ENCODE measurements around the gene CATSPERD.

The CATSPERD gene

DNA sequence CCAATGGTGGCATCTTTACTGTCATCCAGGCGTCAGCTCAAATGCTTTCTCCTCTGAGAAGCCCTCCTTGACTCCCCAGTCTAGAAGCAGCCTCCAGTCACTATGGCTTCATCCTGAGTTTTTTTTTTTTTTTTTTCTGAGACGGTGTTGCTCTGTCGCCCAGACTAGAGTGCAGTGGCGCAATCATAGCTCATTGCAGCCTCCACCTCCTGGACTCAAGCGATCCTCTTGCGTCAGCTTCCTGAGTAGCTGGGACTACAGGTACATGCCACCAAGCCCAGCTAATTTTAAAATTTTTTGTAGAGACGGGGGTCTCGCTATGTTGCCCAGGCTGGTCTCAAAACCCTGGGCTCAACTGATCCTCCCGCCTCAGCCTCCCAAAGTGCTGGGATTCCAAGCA lies 88.6 kb downstream of the CATSPERD start:
- TF ChIP-seq, protein P1, sequence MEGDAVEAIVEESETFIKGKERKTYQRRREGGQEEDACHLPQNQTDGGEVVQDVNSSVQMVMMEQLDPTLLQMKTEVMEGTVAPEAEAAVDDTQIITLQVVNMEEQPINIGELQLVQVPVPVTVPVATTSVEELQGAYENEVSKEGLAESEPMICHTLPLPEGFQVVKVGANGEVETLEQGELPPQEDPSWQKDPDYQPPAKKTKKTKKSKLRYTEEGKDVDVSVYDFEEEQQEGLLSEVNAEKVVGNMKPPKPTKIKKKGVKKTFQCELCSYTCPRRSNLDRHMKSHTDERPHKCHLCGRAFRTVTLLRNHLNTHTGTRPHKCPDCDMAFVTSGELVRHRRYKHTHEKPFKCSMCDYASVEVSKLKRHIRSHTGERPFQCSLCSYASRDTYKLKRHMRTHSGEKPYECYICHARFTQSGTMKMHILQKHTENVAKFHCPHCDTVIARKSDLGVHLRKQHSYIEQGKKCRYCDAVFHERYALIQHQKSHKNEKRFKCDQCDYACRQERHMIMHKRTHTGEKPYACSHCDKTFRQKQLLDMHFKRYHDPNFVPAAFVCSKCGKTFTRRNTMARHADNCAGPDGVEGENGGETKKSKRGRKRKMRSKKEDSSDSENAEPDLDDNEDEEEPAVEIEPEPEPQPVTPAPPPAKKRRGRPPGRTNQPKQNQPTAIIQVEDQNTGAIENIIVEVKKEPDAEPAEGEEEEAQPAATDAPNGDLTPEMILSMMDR (IDR thresholded peaks at IDR 0.05), result no peak
- H3K36me3 ChIP-seq, result no peaks in the 10 kb centered on the region
- H3K27ac ChIP-seq, result no peak overlapping the region
- H3K9me3 ChIP-seq, result no peaks in the 10 kb centered on the region
- peaks cover 12 to 30% of the 10 kb centered on the region in 2 experiments for H3K4me1 ChIP-seq (ENCODE audit: control insufficient read depth in 1 of 2, insufficient read depth in 1 of 2, low read depth in 1 of 2, low read length in 1 of 2)
- no peak overlapping the region for H3K4me3 ChIP-seq (ENCODE audit: low read depth in 1 of 2, low read length in 1 of 2)
- peaks cover 32% of the 10 kb centered on the region for H3K27me3 ChIP-seq

DNA sequence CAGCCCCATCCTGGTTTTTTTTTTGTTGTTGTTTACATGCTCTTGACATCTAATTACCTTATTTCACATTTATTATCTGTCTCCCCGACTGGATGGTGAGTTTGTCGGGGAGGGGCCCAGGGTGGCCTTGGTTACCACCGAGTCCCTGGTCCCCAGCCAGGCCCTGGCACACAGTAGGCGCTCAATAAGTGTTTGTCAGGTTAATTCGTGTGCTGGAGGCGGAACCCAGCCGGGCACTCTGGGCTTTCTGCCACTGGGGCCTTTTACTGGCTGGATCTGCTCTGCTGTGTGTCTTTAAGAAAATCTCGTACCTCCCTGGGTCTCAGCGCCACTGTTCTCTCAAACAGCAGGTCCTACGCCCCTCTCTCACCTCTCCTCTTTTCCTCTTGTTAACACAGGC lies 89.0 kb downstream of the CATSPERD start:
- Histone ChIP-seq H3K4me1 (ENCODE audit: control insufficient read depth in 1 of 2, insufficient read depth in 1 of 2, low read depth in 1 of 2, low read length in 1 of 2) (peaks cover 8 to 26% of the 10 kb centered on the region in 2 experiments), H3K9me3 (no peaks in the 10 kb centered on the region)

DNA sequence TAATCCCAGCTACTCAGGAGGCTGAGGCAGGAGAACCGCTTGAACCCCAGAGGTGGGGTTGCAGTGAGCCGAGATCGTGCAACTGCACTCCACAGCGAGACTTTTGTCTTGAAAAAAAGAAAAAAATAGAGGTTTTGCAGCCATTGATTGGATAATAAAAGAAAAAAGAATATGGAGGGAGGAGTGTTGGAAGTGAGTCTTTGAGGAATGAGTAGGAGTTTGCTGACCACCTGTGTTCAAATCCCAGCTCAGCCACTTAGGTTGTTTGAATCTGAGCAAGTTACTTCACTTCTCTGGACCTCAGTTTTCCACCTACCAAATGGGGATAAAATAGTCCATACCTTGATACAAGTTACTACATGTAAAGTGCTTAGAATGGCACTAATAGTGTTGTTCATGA lies 90.7 kb downstream of the CATSPERD start:
- H3K4me1 ChIP-seq (ENCODE audit: control insufficient read depth in 1 of 2, insufficient read depth in 1 of 2, low read depth in 1 of 2, low read length in 1 of 2), result peaks cover 5 to 17% of the 10 kb centered on the region in 2 experiments
- H3K27me3 ChIP-seq, result peaks cover 21% of the 10 kb centered on the region
- no peaks in the 10 kb centered on the region for H3K9me3 ChIP-seq
- TF ChIP-seq, protein P1 (IDR thresholded peaks at IDR 0.05), result no peak
- no peaks in the 10 kb centered on the region for H3K36me3 ChIP-seq
- no peak overlapping the region for H3K4me3 ChIP-seq (ENCODE audit: low read depth in 1 of 2, low read length in 1 of 2)
- no peak overlapping the region for H3K27ac ChIP-seq

More for the DNA sequence above, 89.0 kb downstream of the CATSPERD start:
- Histone ChIP-seq H3K4me3 (ENCODE audit: low read depth in 1 of 2, low read length in 1 of 2) (no peak overlapping the region), H3K27ac (no peak overlapping the region), H3K36me3 (no peaks in the 10 kb centered on the region), H3K27me3 (peaks cover 28% of the 10 kb centered on the region)
- TF ChIP-seq, protein P1 (IDR thresholded peaks at IDR 0.05), result no peak

DNA sequence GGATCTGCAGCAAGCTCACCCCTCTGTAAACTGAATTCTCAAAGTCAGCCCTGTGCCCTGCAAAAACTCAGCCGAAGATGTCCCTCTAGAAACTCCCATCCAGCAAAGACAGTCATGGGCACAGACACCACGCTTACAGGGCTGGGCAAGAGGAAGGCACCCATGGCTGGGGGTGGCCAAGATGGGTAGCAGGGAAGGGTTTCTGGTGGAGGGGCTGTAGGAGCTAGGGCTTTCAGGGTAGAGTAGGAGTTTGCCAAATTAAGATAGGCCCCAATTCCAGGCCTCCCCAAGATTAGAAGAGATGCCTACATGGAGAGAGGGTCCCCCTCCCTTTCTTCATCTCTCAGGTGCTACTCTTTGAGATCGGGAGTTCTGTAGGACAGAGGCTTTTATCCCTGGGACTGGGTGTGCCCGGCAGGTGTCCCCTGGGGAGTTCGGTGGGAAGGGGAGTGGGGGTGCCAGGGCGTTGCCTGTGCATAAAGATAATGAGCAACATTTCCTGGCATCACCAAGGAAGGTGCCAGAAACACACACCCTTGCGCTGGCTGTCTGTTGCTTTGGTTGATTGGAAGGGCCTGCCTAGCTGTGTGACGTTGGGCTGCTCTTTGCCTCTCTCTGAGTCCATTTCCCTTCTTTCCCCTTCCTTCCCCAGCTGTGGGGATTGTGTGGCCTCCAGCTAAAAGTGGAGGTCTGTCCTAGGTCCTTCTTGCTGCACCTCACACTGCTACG lies 93.8 kb downstream of the CATSPERD start:
- TF ChIP-seq, protein P1 (IDR thresholded peaks at IDR 0.05), result no peak
- H3K9me3 ChIP-seq, result no peaks in the 10 kb centered on the region
- no peak overlapping the region for H3K27ac ChIP-seq
- no peak overlapping the region for H3K4me3 ChIP-seq (ENCODE audit: low read depth in 1 of 2, low read length in 1 of 2)
- H3K36me3 ChIP-seq, result no peaks in the 10 kb centered on the region
- H3K4me1 ChIP-seq (ENCODE audit: control insufficient read depth in 1 of 2, insufficient read depth in 1 of 2, low read depth in 1 of 2, low read length in 1 of 2), result peaks cover 3 to 5% of the 10 kb centered on the region in 2 experiments
- peaks cover 6% of the 10 kb centered on the region for H3K27me3 ChIP-seq

DNA sequence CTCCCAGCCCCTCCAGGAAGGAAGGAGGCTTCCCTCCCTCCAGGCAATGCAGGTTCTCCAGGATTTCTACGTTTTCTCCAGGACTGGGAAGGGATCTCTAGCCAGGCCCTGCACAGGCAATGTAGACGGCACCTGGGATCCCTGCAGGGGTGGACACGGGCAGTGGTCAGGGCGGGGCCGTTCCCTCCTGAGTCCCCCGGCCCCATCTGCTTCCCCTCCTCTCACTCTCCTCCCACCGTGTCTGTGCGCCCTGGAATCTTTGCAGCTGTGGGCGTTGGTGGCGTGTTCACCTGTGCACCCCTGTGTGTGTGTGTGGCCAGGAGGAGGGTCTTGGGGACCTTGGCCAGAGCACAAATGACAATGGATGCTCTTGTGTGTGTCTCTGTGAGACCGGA lies 94.4 kb downstream of the CATSPERD start:
- Histone ChIP-seq H3K36me3 (no peaks in the 10 kb centered on the region), H3K4me1 (ENCODE audit: control insufficient read depth in 1 of 2, insufficient read depth in 1 of 2, low read depth in 1 of 2, low read length in 1 of 2) (no peaks in the 10 kb centered on the region), H3K9me3 (no peaks in the 10 kb centered on the region), H3K4me3 (ENCODE audit: low read depth in 1 of 2, low read length in 1 of 2) (no peak overlapping the region), H3K27ac (no peak overlapping the region), H3K27me3 (peaks cover 6% of the 10 kb centered on the region)
- TF ChIP-seq, protein P1 (IDR thresholded peaks at IDR 0.05), result no peak

Measured in neutrophil (primary cell).